GM19239 (cell line): ENCODE results near the gene PKD1.

Experiments
- DNase-seq: peaks from one replicate; pipeline ENCODE4 v3.0.0; 2011; ENCODE audit warnings: low spot score; ENCODE audit not compliant: insufficient read length
- FAIRE-seq: peaks from 2 replicates; lab custom pipeline; 2011; peaks lifted over from hg19 to GRCh38; lab: Jason Lieb, UNC

PKD1 gene

GRCh38 chr16:2093793-2094192 is 41.9 kb downstream of the PKD1 start:
- DNase-seq: no peak
- no peak for FAIRE-seq

DNA sequence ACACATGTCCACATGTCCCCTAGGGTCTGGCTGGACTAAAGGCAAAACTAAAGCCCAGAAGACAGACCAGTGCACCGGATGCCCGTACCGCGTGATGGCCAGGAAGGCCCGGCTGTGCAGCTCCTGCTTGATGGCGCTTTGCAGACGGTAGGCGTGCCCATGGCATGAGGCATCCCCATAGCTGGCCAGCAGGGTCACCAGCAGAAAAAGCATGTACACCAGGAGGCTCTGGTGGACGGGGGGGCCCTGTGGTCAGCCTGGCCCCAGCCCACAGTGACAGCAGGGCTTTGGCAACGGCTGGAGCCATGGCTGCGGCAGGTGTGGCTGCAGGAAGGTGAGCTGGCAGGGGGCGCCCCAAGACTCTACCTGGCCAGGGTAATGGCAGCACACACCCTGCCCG is 42.8 kb downstream of the PKD1 start:
- no peak for FAIRE-seq
- no peak for DNase-seq

GRCh38 chr16:2092256-2092620 is 43.5 kb downstream of the PKD1 start:
- DNase-seq (no peak), FAIRE-seq (no peak)

GRCh38 chr16:2091547-2092255 is 44.0 kb downstream of the PKD1 start:
- no peak for DNase-seq
- FAIRE-seq: no peak

- no peak for DNase-seq
- FAIRE-seq: no peak
These were observed 44.7 kb downstream of the PKD1 start for GRCh38 chr16:2090777-2091546.

DNA sequence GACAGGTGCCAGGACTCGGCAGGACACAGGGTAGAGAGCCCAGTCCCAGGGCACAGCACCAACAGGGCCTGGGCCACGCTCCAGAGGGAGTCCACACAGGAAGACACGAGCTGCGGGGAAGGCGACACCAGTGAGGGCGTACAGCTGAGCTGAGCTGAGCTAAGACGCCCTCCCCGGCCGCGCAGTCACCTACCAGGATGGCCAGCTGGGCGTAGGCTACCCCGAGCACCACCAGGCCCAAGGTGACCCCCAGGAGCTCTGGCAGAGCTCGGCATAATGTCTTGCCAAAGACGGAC is 45.3 kb downstream of the PKD1 start:
- no peak for DNase-seq
- no peak for FAIRE-seq

- DNase-seq (no peak), FAIRE-seq (no peak)
These were observed 45.8 kb downstream of the PKD1 start for GRCh38 chr16:2089706-2090480.

DNA sequence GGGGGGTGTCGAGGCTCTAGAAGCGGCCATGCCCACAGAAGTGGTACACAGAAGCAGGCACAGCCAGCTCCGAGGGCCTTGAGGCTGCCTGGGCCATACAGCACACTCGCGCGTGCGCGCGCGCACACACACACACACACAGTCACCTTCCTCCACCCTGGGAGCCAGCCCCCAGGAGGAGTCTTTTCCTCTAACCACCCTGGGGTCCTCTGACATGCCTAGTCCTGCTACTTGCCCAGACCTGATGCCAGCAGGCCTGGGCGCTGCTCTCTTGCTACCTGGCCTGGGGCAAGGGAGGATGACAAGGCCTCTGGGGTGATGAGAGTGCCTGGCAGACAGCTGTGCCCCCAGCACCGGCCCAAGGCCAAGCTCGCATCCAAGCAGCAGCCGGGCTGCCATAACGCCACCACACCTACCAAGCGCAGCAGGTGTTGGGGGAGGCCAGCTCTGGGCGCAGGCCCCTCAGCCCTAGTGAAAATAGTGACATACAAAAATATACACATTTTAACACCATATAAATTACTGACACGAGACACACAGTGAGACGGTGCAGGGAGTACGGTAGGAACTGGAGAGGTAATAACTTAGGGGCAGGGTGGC is 46.8 kb downstream of the PKD1 start:
- no peak for FAIRE-seq

GRCh38 chr16:2087748-2088631 is 47.7 kb downstream of the PKD1 start:
- FAIRE-seq: no peak
- no peak for DNase-seq

More for the DNA sequence above, 46.8 kb downstream of the PKD1 start:
- DNase-seq: no peak

- no peak for FAIRE-seq
- DNase-seq: no peak
These were observed 48.6 kb downstream of the PKD1 start for GRCh38 chr16:2086812-2087747.

GRCh38 chr16:2086106-2086742 is 49.5 kb downstream of the PKD1 start:
- FAIRE-seq: no peak
- DNase-seq: no peak

GRCh38 chr16:2085669-2086068 is 50.0 kb downstream of the PKD1 start:
- FAIRE-seq: no peak
- DNase-seq: no peak

- no peak for DNase-seq
- no peak for FAIRE-seq
These were observed 50.6 kb downstream of the PKD1 start for GRCh38 chr16:2084895-2085625.

DNA sequence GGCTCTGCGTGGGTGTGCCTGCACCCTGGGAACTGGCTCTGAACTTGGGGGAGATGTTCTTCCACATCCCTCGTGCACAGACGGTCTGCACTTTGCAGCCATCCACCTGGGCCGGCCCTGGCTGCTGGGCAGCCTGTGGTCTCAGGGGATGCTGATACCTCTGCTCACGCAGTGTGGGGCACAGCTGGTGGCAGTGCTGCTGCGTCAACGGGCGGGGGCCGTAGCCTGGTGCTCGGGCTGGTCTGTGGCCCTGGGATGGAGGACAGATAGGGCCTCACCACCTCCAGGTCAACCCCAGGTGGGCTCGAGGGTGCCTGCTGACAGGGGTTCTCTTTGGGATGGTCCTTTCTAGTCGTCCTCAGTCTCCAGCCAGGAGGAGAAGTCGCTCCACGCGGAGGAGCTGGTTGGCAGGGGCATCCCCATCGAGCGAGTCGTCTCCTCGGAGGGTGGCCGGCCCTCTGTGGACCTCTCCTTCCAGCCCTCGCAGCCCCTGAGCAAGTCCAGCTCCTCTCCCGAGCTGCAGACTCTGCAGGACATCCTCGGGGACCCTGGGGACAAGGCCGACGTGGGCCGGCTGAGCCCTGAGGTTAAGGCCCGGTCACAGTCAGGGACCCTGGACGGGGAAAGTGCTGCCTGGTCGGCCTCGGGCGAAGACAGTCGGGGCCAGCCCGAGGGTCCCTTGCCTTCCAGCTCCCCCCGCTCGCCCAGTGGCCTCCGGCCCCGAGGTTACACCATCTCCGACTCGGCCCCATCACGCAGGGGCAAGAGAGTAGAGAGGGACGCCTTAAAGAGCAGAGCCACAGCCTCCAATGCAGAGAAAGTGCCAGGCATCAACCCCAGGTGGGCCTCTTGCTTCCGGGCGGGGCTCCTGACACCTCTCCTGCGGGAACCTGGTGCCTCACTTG is 51.6 kb downstream of the PKD1 start:
- no peak for DNase-seq
- no peak for FAIRE-seq

DNA sequence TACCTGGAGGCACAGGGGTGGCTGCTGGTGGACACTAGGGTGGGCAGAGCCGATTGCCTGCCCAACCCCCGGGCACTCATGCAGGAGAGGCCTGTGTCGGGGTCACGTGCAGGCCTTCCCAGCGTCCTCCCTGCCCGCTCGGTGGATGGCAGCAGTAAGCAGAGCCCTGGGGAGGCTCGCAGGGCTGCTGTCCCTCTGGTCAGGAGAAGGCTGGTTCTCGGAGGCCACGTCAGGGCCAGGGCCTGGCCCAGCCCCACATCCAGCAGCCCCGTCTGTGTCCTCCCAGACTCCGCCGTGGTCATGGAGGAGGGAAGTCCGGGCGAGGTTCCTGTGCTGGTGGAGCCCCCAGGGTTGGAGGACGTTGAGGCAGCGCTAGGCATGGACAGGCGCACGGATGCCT is 52.3 kb downstream of the PKD1 start:
- DNase-seq: no peak
- no peak for FAIRE-seq

DNA sequence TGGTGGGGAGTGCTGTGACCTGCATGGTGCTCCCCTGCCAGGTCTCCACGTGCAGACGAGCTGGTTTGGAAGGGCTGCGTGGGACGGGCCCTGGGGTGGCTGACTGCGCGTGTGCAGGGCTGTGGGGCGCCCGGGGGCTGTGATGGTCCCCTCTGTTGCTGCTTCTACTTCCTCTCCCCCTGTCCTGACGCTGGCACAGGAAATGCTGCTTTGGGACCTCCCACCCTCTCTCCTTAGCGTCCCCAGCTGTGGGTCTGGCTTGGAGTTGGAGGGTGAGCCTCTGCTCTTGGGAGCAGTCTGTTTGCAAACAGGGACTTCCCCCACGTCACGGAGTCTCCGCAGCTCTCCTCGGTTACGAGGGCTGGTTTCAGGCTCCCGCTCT is 52.7 kb downstream of the PKD1 start:
- no peak for FAIRE-seq
- no peak for DNase-seq
